ENCODE measurements around the gene OR12D1. TPM values are rescaled to one million over a fixed set of nuclear protein-coding genes. Genes with fewer than 3 reads are reported as not detected.

OR12D1 gene
- not detected in 2 replicates for total RNA-seq
- long read RNA-seq, result 0 reads

DNA sequence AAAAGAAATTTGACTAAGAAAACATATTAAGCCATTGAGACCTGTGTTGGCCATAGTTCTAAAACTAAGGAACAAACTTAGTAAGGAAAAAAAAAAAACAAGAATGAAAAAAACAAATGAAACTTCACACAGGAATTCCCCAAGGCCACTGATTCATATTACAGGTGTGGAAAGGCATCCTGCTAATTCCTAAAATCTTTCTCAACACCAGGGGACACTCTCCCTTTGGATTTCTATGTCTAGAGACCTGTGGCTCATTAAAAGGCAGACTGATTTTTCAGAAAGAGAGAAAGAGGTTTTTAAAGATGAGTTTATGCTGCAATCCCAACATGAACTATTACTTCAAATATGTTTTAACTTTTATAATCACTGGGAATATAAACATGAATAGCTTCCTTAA, at the start of gene OR12D1:
Gene OR12D1 (plus strand): TSS at position 341 of the 400 bp plus-strand sequence.
- Mint-ChIP-seq H3K9me3 (ENCODE audit: unreplicated experiment) (peaks cover 19% of the 10 kb centered on the region), H3K36me3 (ENCODE audit: unreplicated experiment) (no peaks in the 10 kb centered on the region), H3K4me1 (ENCODE audit: unreplicated experiment) (no peaks in the 10 kb centered on the region), H3K27me3 (ENCODE audit: unreplicated experiment) (peaks cover 5% of the 10 kb centered on the region), H3K4me3 (ENCODE audit: unreplicated experiment) (no peak within 1 kb of the TSS), H3K27ac (ENCODE audit: unreplicated experiment) (no peak within 1 kb of the TSS)
- no peak for DNase-seq (ENCODE audit: extremely low spot score, unreplicated experiment)
- TF ChIP-seq, protein P1, sequence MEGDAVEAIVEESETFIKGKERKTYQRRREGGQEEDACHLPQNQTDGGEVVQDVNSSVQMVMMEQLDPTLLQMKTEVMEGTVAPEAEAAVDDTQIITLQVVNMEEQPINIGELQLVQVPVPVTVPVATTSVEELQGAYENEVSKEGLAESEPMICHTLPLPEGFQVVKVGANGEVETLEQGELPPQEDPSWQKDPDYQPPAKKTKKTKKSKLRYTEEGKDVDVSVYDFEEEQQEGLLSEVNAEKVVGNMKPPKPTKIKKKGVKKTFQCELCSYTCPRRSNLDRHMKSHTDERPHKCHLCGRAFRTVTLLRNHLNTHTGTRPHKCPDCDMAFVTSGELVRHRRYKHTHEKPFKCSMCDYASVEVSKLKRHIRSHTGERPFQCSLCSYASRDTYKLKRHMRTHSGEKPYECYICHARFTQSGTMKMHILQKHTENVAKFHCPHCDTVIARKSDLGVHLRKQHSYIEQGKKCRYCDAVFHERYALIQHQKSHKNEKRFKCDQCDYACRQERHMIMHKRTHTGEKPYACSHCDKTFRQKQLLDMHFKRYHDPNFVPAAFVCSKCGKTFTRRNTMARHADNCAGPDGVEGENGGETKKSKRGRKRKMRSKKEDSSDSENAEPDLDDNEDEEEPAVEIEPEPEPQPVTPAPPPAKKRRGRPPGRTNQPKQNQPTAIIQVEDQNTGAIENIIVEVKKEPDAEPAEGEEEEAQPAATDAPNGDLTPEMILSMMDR (IDR thresholded peaks at IDR 0.05), result no peak

DNA sequence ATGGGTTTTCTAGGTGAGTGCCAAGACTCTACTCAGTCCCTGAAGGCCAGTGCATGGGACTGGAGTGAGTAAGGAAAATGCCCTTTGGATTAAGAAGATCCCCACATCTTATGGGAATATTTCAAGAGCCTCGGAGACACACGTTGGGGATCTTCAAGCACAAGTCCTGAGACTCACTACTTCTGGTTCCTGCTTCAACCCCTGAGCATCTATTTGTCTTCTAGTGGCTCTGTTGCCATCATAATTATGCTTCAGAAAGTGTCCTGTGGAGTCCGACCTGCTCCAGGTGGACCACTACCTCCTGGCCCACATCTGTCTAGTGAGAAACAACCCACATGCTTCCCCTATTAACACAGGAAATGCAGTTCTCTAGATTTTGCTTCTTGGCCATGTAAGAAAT, 46.0 kb upstream of the OR12D1 start, which contains the start of gene OR5V1:
Gene OR5V1 (minus strand): TSS at position 101 of the 400 bp plus-strand sequence. CDS start 12,670 bp downstream, outside the sequence.
- no peak within 1 kb of the TSS for H3K4me3 Mint-ChIP-seq (ENCODE audit: unreplicated experiment)
- DNase-seq (ENCODE audit: extremely low spot score, unreplicated experiment), result no peak
- H3K27ac Mint-ChIP-seq (ENCODE audit: unreplicated experiment), result no peak within 1 kb of the TSS
- no peaks in the 10 kb centered on the region for H3K4me1 Mint-ChIP-seq (ENCODE audit: unreplicated experiment)
- H3K27me3 Mint-ChIP-seq (ENCODE audit: unreplicated experiment), result no peaks in the 10 kb centered on the region
- TF ChIP-seq, protein P1 (IDR thresholded peaks at IDR 0.05), result no peak
- H3K36me3 Mint-ChIP-seq (ENCODE audit: unreplicated experiment), result no peaks in the 10 kb centered on the region
- no peaks in the 10 kb centered on the region for H3K9me3 Mint-ChIP-seq (ENCODE audit: unreplicated experiment)

DNA sequence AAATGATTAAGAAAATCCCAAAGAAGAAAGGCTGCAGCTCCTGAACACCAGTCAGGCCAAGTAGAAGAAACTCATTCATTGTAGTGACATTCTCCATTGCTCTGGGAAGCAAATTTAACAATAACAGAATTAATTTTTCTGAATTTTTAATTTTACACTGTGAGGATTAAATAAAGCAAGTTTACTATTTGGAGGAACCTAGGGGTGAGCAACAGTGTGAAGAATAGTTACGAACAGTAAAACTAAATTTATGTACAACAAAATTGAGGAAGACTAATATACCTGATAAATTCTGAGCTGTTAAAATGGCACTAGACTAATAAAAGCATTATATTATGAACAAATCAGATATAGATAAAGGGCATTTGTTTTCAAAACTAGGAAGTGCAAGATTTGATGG, 39.5 kb upstream of the OR12D1 start, which contains the start of gene OR12D3:
Gene OR12D3 (minus strand): TSS at position 101 of the 400 bp plus-strand sequence. CDS start 4 bp downstream, at position 97.
- H3K9me3 Mint-ChIP-seq (ENCODE audit: unreplicated experiment), result no peaks in the 10 kb centered on the region
- TF ChIP-seq, protein P1 (IDR thresholded peaks at IDR 0.05), result no peak
- no peaks in the 10 kb centered on the region for H3K36me3 Mint-ChIP-seq (ENCODE audit: unreplicated experiment)
- H3K27me3 Mint-ChIP-seq (ENCODE audit: unreplicated experiment), result peaks cover 3% of the 10 kb centered on the region
- H3K27ac Mint-ChIP-seq (ENCODE audit: unreplicated experiment), result no peak within 1 kb of the TSS
- no peak within 1 kb of the TSS for H3K4me3 Mint-ChIP-seq (ENCODE audit: unreplicated experiment)
- DNase-seq (ENCODE audit: extremely low spot score, unreplicated experiment), result no peak
- H3K4me1 Mint-ChIP-seq (ENCODE audit: unreplicated experiment), result no peaks in the 10 kb centered on the region

DNA sequence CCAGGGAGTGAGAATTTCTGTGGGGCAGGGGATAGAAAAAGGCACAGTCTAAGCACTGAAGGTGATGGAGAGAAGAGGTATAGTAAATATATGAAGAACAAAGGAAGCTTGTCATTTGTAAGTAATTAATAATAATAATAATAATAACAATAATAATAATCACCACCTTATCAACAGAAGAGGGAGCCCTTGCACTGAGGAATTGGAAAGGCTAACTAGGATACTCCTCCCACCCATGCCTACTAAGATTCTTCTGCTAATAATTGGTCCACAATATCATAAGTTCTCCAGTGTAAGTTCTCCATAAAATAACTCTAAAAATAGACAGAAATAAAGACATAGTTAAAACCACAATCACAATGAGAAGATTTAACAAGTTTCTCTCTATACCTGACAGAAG, 38.7 kb upstream of the OR12D1 start:
- H3K4me1 Mint-ChIP-seq (ENCODE audit: unreplicated experiment), result no peaks in the 10 kb centered on the region
- no peaks in the 10 kb centered on the region for H3K36me3 Mint-ChIP-seq (ENCODE audit: unreplicated experiment)

DNA sequence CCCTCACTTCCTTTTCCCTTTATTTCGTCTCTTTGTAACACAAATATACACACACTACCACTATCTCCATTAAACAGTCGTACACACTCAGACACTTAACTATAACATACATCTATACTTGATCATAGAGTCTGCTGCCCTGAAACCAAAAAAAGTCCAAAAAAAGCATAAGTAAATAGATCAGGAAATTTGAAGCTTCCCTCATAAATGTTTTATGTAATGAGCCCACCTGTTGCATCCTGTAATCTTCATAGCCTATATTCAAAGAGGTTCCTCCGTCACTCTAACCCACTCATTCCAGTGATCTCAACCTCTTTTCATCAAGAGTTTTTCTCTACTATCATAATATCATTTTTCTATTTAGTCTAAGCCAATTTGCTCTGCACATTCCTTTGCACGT, 26.2 kb upstream of the OR12D1 start:
- Mint-ChIP-seq H3K27me3 (ENCODE audit: unreplicated experiment) (no peaks in the 10 kb centered on the region), H3K9me3 (ENCODE audit: unreplicated experiment) (no peaks in the 10 kb centered on the region), H3K4me3 (ENCODE audit: unreplicated experiment) (no peak overlapping the region), H3K27ac (ENCODE audit: unreplicated experiment) (no peak overlapping the region), H3K36me3 (ENCODE audit: unreplicated experiment) (no peaks in the 10 kb centered on the region), H3K4me1 (ENCODE audit: unreplicated experiment) (no peaks in the 10 kb centered on the region)
- no peak for DNase-seq (ENCODE audit: extremely low spot score, unreplicated experiment)
- TF ChIP-seq, protein P1 (IDR thresholded peaks at IDR 0.05), result no peak

More for the DNA sequence above, 38.7 kb upstream of the OR12D1 start:
- no peaks in the 10 kb centered on the region for H3K9me3 Mint-ChIP-seq (ENCODE audit: unreplicated experiment)
- no peak for DNase-seq (ENCODE audit: extremely low spot score, unreplicated experiment)
- TF ChIP-seq, protein P1 (IDR thresholded peaks at IDR 0.05), result peak; percentile 22
- no peak overlapping the region for H3K27ac Mint-ChIP-seq (ENCODE audit: unreplicated experiment)
- no peak overlapping the region for H3K4me3 Mint-ChIP-seq (ENCODE audit: unreplicated experiment)
- peaks cover 3% of the 10 kb centered on the region for H3K27me3 Mint-ChIP-seq (ENCODE audit: unreplicated experiment)

All from osteocyte (in vitro differentiated cells).